T-helper 17 cell (primary cell): Measurements from ENCODE around the gene TEDC1. TPM values are rescaled to one million over a fixed set of nuclear protein-coding genes. Genes with fewer than 3 reads are reported as not detected.

Experiments
- total RNA-seq, 4 donors: library from RNA in 2 of 4; stranded (reverse) in 2 of 4; gene quantifications; one replicate each; pipeline ENCODE4 v1.2.3 and lab custom pipeline; 2022 to 2026

TEDC1 gene
- total RNA-seq, 2 donors from 2014 or later: 141 to 361 TPM

Other genes starting within 250 kb of the TEDC1 start
- gene BTBD6, start 242.7 kb upstream of the TEDC1 start, total RNA-seq: 10 to 100 TPM; 34.9 to 36.2 TPM
- 10 to 100 TPM; 60.1 to 62.6 TPM for gene BRF1, start 190.2 kb upstream of the TEDC1 start, total RNA-seq
- gene PACS2, start 176.5 kb upstream of the TEDC1 start, total RNA-seq: 10 to 100 TPM; 56.0 to 64.9 TPM
- gene TEX22, start 92.7 kb upstream of the TEDC1 start, total RNA-seq: 1 to 10 TPM in 1 of 2 donors, under 1 TPM in 1; 0.60 to 1.7 TPM
- 10 to 100 TPM; 99.0 to 99.7 TPM for gene MTA1, start 71.4 kb upstream of the TEDC1 start, total RNA-seq
- gene CRIP2, start 16.4 kb upstream of the TEDC1 start, total RNA-seq: 10 to 100 TPM; 51.6 to 58.8 TPM
- 100 to 1,000 TPM; 451 to 842 TPM for gene CRIP1, start 4.4 kb upstream of the TEDC1 start, total RNA-seq
- gene TMEM121, start 35.3 kb downstream of the TEDC1 start, total RNA-seq: 1 to 10 TPM in 1 of 2 donors, under 1 TPM in 1; 0.85 to 2.6 TPM